Body of pancreas (tissue), 4 donors: ENCODE measurements around the gene CSAD. TPM values are rescaled to one million over a fixed set of nuclear protein-coding genes. Genes with fewer than 3 reads are reported as not detected.
"Not testable (repeated sequence)": the region's sequence is repeated elsewhere in the genome, so short reads cannot be mapped to it uniquely, and the experiment has no call there.

ENCODE experiments used
- ATAC-seq: fragments of 150-250 bp; one replicate; pipeline ENCODE4 v1.9.1; 2016
- DNase-seq, 4 donors: peaks; one replicate each; pipeline ENCODE4 v3.0.0-alpha.2; 2019
- H3K27ac ChIP-seq, 4 donors: fragments of 200-600 bp; sonication (generic); 1 replicate in 3 of 4; 2 replicates in 1 of 4; pipeline versions ENCODE4 v1.5.1 to v1.6.1; 2016 to 2019; ENCODE audit warnings: mild to moderate bottlenecking in 1 of 4, mixed read lengths in 1 of 4, moderate library complexity in 1 of 4
- H3K27me3 ChIP-seq, 2 donors: fragments of 200-600 bp; sonication (generic); one replicate each; pipeline ENCODE4 v1.6.0; 2016; ENCODE audit warnings: mild to moderate bottlenecking in 1 of 2
- H3K36me3 ChIP-seq, 2 donors: fragments of 200-600 bp; sonication (generic); replicated peaks in 1 of 2; 2 replicates each; pipeline ENCODE4 v1.5.1; 2016; ENCODE audit warnings: low read depth in 2 of 2; ENCODE audit not compliant: insufficient read depth in 1 of 2
- H3K4me1 ChIP-seq: fragments of 200-600 bp; sonication (generic); one replicate; pipeline ENCODE4 v1.6.0; 2016
- H3K4me3 ChIP-seq, 2 donors: fragments of 200-600 bp; sonication (generic); 1 replicate in 1 of 2; 2 replicates in 1 of 2; pipeline ENCODE4 v1.5.1; 2016 to 2019
- H3K9me3 ChIP-seq, 3 donors: fragments of 200-600 bp; sonication (generic); 1 replicate in 2 of 3; 2 replicates in 1 of 3; pipeline ENCODE4 v1.5.1; 2016
- POLR2A ChIP-seq, 3 donors: fragments of 450-650 bp; IDR thresholded peaks; one replicate each; pipeline ENCODE4 v1.6.1; 2016; ENCODE audit warnings: antibody characterized with exemption in 3 of 3, mild to moderate bottlenecking in 2 of 3
- WGBS, 2 donors: methylation state at CpG; one replicate each; pipeline ENCODE4 v1.1.5; 2017; 5-methylcytosine and 5-hydroxymethylcytosine counted together
- intact Hi-C: fragments of 100-400 bp; cut with DNase I; formaldehyde crosslinking; loops from one replicate; pipeline ENCODE4 v1.15.1; 2023
- total RNA-seq, 2 donors: library from RNA; depleted of rRNA; stranded (reverse); fragments of >200 nt; gene quantifications; one replicate each; pipeline ENCODE4 v1.1.0, GENCODE V29; 2016
- TF ChIP-seq, protein P1 (sequence below), 7 experiments: fragments of 450-650 bp in 4 of 7; fragments of 200-600 bp in 3 of 7; sonication (generic) in 3 of 7; IDR thresholded peaks; one replicate each; pipeline ENCODE4 v1.5.1; 2016 to 2019; ENCODE audit warnings: antibody characterized with exemption in 7 of 7

CSAD gene
- total RNA-seq, 2 donors from 2014 or later = 31.4 to 64.3 TPM

- TF ChIP-seq POLR2A (IDR thresholded peaks at IDR 0.05) = no peak
- TF ChIP-seq, protein P1, sequence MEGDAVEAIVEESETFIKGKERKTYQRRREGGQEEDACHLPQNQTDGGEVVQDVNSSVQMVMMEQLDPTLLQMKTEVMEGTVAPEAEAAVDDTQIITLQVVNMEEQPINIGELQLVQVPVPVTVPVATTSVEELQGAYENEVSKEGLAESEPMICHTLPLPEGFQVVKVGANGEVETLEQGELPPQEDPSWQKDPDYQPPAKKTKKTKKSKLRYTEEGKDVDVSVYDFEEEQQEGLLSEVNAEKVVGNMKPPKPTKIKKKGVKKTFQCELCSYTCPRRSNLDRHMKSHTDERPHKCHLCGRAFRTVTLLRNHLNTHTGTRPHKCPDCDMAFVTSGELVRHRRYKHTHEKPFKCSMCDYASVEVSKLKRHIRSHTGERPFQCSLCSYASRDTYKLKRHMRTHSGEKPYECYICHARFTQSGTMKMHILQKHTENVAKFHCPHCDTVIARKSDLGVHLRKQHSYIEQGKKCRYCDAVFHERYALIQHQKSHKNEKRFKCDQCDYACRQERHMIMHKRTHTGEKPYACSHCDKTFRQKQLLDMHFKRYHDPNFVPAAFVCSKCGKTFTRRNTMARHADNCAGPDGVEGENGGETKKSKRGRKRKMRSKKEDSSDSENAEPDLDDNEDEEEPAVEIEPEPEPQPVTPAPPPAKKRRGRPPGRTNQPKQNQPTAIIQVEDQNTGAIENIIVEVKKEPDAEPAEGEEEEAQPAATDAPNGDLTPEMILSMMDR (IDR thresholded peaks at IDR 0.05) = no peak
- intact Hi-C loops = no loop called here
- no peaks in the 10 kb centered on the region for H3K9me3 ChIP-seq
- DNase-seq (no peak), ATAC-seq (no peak)
- WGBS, 2 donors = 53 to 61% methylated on average over 5 of the region's 5 CpGs
- H3K27ac ChIP-seq = no peak within 1 kb of the TSS
- H3K27me3 ChIP-seq = no peaks in the 10 kb centered on the region
- H3K4me1 ChIP-seq = peaks cover 8% of the 10 kb centered on the region
- H3K36me3 ChIP-seq = peaks cover 0 to 6% of the 10 kb centered on the region in 2 donors
- H3K4me3 ChIP-seq = no peak within 1 kb of the TSS
These were observed 26.3 kb upstream of the CSAD start, which contains the start of gene ITGB7 for GRCh38 chr12:53207042-53207441. Gene ITGB7 (minus strand): TSS chr12:53207251. CDS start chr12:53200443, 6,808 bp downstream.

DNA sequence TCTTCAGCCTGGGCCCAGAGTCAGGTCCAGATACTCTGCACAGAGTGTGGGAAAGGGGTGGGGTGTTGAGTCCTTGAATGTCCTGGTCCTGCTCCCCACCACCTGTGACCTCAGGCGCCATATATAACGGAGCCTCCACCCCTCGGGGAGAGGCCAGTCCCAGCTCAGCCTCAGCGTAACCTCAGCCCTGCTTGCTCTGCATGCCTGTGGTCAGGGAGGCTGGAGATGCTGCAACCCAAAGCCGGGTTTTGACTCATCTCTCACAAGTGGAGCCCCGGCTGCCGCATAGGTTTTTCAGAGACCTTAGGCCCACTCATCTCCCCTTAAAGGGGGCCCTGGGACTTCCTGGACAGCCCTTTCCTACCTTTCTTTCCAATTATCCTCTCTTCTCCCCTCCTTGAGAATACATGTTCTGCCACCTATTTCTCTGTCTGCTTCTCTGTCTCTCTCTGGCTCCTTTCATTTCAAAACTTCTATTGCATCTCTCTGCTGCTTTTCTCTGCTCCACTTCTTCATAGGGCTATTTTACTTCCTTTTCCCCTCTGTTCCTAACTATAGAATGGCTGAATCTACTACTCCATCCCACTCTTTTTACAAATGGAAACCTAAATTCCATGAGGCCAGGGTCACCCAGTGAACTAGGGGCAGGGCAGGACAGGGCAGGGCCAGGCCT, 25.2 kb upstream of the CSAD start:
- no peak overlapping the region for H3K27ac ChIP-seq
- DNase-seq (peak in 1 of 4 donors; percentile 49), ATAC-seq (peak; percentile 11)
- TF ChIP-seq POLR2A (IDR thresholded peaks at IDR 0.05) = no peak
- TF ChIP-seq, protein P1 (IDR thresholded peaks at IDR 0.05) = no peak
- 56 to 69% methylated on average over 7 of the region's 7 CpGs for WGBS, 2 donors
- intact Hi-C loops = no loop called here
- no peak overlapping the region for H3K4me3 ChIP-seq
- peaks cover 0 to 2% of the 10 kb centered on the region in 2 donors for H3K36me3 ChIP-seq
- H3K4me1 ChIP-seq = peaks cover 8% of the 10 kb centered on the region
- H3K27me3 ChIP-seq = no peaks in the 10 kb centered on the region
- H3K9me3 ChIP-seq = no peaks in the 10 kb centered on the region

DNA sequence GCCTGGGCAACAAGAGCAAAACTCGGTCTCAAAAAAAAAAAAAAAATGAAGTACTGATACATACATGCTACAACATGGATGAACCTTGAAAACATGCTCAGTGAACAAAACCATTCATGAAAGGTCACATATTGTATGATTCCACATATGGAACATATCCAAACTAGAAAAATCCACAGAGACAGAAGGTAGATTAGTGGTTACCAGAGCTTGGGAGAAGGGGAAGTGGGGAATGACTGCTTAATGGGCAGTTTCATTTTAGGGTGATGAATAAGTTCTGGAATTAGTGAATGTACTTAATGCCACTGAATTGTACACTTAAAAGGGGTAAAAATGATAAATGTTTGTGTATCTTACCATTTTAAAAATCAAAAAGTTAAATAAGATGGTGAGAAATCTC, 23.6 kb upstream of the CSAD start:
- WGBS, 2 donors = 68 to 80% methylated on average over 1 of the region's 1 CpG
- ATAC-seq (no peak), DNase-seq (no peak)
- Histone ChIP-seq H3K27ac (no peak overlapping the region), H3K36me3 (no peaks in the 10 kb centered on the region), H3K4me3 (no peak overlapping the region), H3K27me3 (no peaks in the 10 kb centered on the region), H3K4me1 (peaks cover 8% of the 10 kb centered on the region), H3K9me3 (no peaks in the 10 kb centered on the region)
- intact Hi-C loops = no loop called here
- TF ChIP-seq, protein P1 (IDR thresholded peaks at IDR 0.05) = no peak
- no peak for TF ChIP-seq POLR2A (IDR thresholded peaks at IDR 0.05)

DNA sequence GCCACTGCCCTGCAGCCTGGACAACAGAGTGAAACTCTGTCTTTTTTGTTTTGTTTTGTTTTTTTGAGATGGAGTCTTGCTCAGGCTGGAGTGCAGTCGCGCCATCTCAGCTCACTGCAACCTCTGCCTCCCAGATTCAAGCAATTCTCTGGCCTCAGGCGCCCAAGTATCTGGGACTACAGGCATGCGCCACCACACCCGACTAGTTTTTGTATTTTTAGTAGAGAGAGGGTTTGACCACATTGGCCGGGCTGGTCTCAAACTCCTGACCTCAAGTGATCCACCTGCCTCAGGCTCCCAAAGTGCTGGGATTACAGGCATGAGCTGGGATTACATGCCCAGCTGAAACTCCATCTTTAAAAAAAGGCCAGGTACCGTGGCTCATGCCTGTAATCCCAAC, 21.6 kb upstream of the CSAD start:
- H3K27ac ChIP-seq, ATAC-seq, H3K36me3 ChIP-seq, H3K9me3 ChIP-seq, DNase-seq, intact Hi-C loops, H3K27me3 ChIP-seq, H3K4me1 ChIP-seq, H3K4me3 ChIP-seq: not testable (repeated sequence)
- 64 to 74% methylated on average over 7 of the region's 7 CpGs for WGBS, 2 donors

DNA sequence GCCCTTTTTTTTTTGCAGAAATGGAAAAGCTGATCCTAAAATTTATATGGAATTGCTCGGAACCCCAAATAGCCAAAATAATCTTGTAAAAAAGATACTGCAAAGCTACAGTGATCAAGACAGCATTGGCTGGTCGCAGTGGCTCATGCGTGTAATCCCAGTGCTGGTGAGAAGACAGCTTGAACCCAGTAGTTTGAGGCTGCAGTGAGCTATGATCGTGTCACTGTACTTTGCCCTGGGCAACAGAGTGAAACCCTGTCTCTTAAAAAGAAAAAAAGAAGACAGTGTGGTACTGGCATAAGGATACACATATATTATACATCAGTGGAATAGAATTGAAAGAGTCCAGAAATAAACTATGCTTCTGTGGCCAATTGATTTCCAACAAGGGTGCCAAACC, 20.9 kb upstream of the CSAD start:
- no peak for ATAC-seq
- TF ChIP-seq, protein P1 (IDR thresholded peaks at IDR 0.05) = no peak
- no peak for TF ChIP-seq POLR2A (IDR thresholded peaks at IDR 0.05)
- no peaks in the 10 kb centered on the region for H3K9me3 ChIP-seq
- peaks cover 13% of the 10 kb centered on the region for H3K4me1 ChIP-seq
- no peak overlapping the region for H3K27ac ChIP-seq
- no peaks in the 10 kb centered on the region for H3K36me3 ChIP-seq
- intact Hi-C loops = no loop called here
- WGBS, 2 donors = 73 to 90% methylated on average over 4 of the region's 4 CpGs
- no peak overlapping the region for H3K4me3 ChIP-seq
- DNase-seq = no peak
- no peaks in the 10 kb centered on the region for H3K27me3 ChIP-seq
